T-cell (primary cell): ENCODE measurements around the gene HECTD1. TPM values are rescaled to one million over a fixed set of nuclear protein-coding genes. Genes with fewer than 3 reads are reported as not detected.
"Not testable (repeated sequence)": the region's sequence is repeated elsewhere in the genome, so short reads cannot be mapped to it uniquely, and the experiment has no call there.

Source experiments
- ATAC-seq, 4 experiments: fragments of 200-7000 bp in 3 of 4; fragments of 150-1000 bp in 1 of 4; cut with Tn5 transposase; replicated peaks in 1 of 4; 1 replicate in 3 of 4; 2 replicates in 1 of 4; pipeline ENCODE4 v1.10.0; 2021; ENCODE audit warnings: moderate library complexity in 3 of 4, mild to moderate bottlenecking in 2 of 4, moderate number of reproducible peaks in 1 of 4
- CTCF ChIA-PET, 2 donors: fragments of 300-600 bp; sonication (Branson Sonifier 250); formaldehyde crosslinking; loops; one replicate each; lab custom pipeline; 2022; ENCODE audit warnings: antibody characterized with exemption in 2 of 2; lab: Charles Lee
- POLR2A ChIA-PET, 2 donors: fragments of 300-600 bp; sonication (Branson Sonifier 250); formaldehyde crosslinking; loops; one replicate each; lab custom pipeline; 2022; ENCODE audit warnings: antibody characterized with exemption in 2 of 2; lab: Charles Lee
- DNase-seq, 35 experiments: peaks; one replicate each; pipeline versions ENCODE4 v3.0.0 to v3.0.0-alpha.2; 2013 to 2023
- H3K27ac ChIP-seq: one replicate; pipeline ENCODE4 v1.5.1; 2013; ENCODE audit warnings: low read length
- H3K27me3 ChIP-seq, 2 experiments: replicated peaks in 1 of 2; 1 replicate in 1 of 2; 2 replicates in 1 of 2; pipeline versions ENCODE4 v1.6.1 to v1.7.0; 2013; ENCODE audit warnings: low read length in 1 of 2, mixed read lengths in 1 of 2; ENCODE audit not compliant: control insufficient read depth in 2 of 2, insufficient read depth in 2 of 2; ENCODE audit errors: extremely low read depth in 1 of 2
- H3K36me3 ChIP-seq, 2 donors: 1 replicate in 1 of 2; 2 replicates in 1 of 2; pipeline versions ENCODE4 v1.6.1 to v1.7.0; 2013; ENCODE audit warnings: low read length in 1 of 2; ENCODE audit not compliant: control insufficient read depth in 2 of 2, insufficient read depth in 1 of 2; ENCODE audit errors: extremely low read depth in 1 of 2
- H3K4me1 ChIP-seq, 2 experiments: 1 replicate in 1 of 2; 2 replicates in 1 of 2; pipeline versions ENCODE4 v1.6.1 to v1.7.0; 2013; ENCODE audit warnings: low read length in 2 of 2, mixed read lengths in 1 of 2; ENCODE audit not compliant: insufficient read depth in 2 of 2, control insufficient read depth in 1 of 2; ENCODE audit errors: extremely low read depth in 1 of 2
- H3K4me3 ChIP-seq, 2 donors: 1 replicate in 1 of 2; 2 replicates in 1 of 2; pipeline versions ENCODE4 v1.5.1 to v1.7.0; 2013; ENCODE audit warnings: mild to moderate bottlenecking in 2 of 2, low read length in 1 of 2, moderate library complexity in 1 of 2; ENCODE audit not compliant: control insufficient read depth in 1 of 2; ENCODE audit errors: extremely low read depth in 1 of 2
- H3K9me3 ChIP-seq: 2 replicates; pipeline ENCODE4 v1.7.0; 2013
- H3K27ac Mint-ChIP-seq, 2 donors: one replicate each; pipeline ENCODE4 v1.8.0; 2020 to 2021; ENCODE audit warnings: mild to moderate bottlenecking in 2 of 2, mixed read lengths in 2 of 2
- H3K27me3 Mint-ChIP-seq, 2 donors: one replicate each; pipeline ENCODE4 v1.8.0; 2021 to 2022; ENCODE audit warnings: mixed read lengths in 2 of 2
- H3K36me3 Mint-ChIP-seq: one replicate; pipeline ENCODE4 v1.8.0; 2021; ENCODE audit warnings: mixed read lengths
- H3K4me1 Mint-ChIP-seq, 3 donors: one replicate each; pipeline ENCODE4 v1.8.0; 2020 to 2022; ENCODE audit warnings: mixed read lengths in 3 of 3, mild to moderate bottlenecking in 1 of 3
- H3K4me3 Mint-ChIP-seq, 3 donors: one replicate each; pipeline ENCODE4 v1.8.0; 2020 to 2022; ENCODE audit warnings: mild to moderate bottlenecking in 3 of 3, mixed read lengths in 3 of 3, moderate library complexity in 3 of 3
- H3K9me3 Mint-ChIP-seq, 3 donors: one replicate each; pipeline ENCODE4 v1.8.0; 2020 to 2022; ENCODE audit warnings: mixed read lengths in 3 of 3
- WGBS: methylation state at CpG from one replicate; pipeline ENCODE4 v1.1.5; 2013; ENCODE audit warnings: missing lambda C conversion rate; ENCODE audit not compliant: insufficient coverage; 5-methylcytosine and 5-hydroxymethylcytosine counted together
- total RNA-seq, 35 experiments: library from RNA in 6 of 35; stranded (reverse) in 6 of 35; fragments of 120-200 nt in 1 of 35; gene quantifications; one replicate each; pipeline versions ENCODE4 v1.2.1 to v1.2.4 and lab custom pipeline; 2013 to 2026

The HECTD1 gene
- total RNA-seq, 5 donors from 2014 or later (not counting 1 experiment from before 2014, with no cell fraction given) = 118 to 194 (median 132) TPM

- H3K9me3 ChIP-seq = no peaks in the 10 kb centered on the region
- H3K27me3 Mint-ChIP-seq = no peaks in the 10 kb centered on the region
- 97% methylated on average over 5 of the region's 6 CpGs for WGBS
Measured at GRCh38 chr14:31239741-31240140, 32.1 kb upstream of the HECTD1 start.

GRCh38 chr14:31235462-31235861, 27.9 kb upstream of the HECTD1 start:
- Mint-ChIP-seq H3K27me3 (no peaks in the 10 kb centered on the region), H3K4me1 (peaks cover 4 to 8% (median 5%) of the 10 kb centered on the region in 3 donors), H3K27ac (no peak overlapping the region), H3K36me3 (no peaks in the 10 kb centered on the region), H3K9me3 (no peaks in the 10 kb centered on the region), H3K4me3 (no peak overlapping the region)
- H3K4me1 ChIP-seq = no peaks in the 10 kb centered on the region
- no peaks in the 10 kb centered on the region for H3K36me3 ChIP-seq
- no peaks in the 10 kb centered on the region for H3K9me3 ChIP-seq
- no peaks in the 10 kb centered on the region for H3K27me3 ChIP-seq
- H3K4me3 ChIP-seq = no peak overlapping the region
- WGBS = no CpG with 5 or more reads among the region's 3 CpGs
- DNase-seq = no peak
- POLR2A ChIA-PET = no interaction called here
- no peak for ATAC-seq
- no peak overlapping the region for H3K27ac ChIP-seq
- CTCF ChIA-PET = no interaction called here

More at GRCh38 chr14:31239741-31240140, 32.1 kb upstream of the HECTD1 start:
- Histone ChIP-seq H3K4me1 (peaks cover 0 to 4% of the 10 kb centered on the region in 2 experiments), H3K27me3 (no peaks in the 10 kb centered on the region), H3K27ac (no peak overlapping the region), H3K4me3 (no peak overlapping the region), H3K36me3 (no peaks in the 10 kb centered on the region)
- Mint-ChIP-seq H3K4me3 (no peak overlapping the region), H3K4me1 (peaks cover 15 to 19% (median 17%) of the 10 kb centered on the region in 3 donors), H3K27ac (no peak overlapping the region), H3K9me3 (no peaks in the 10 kb centered on the region), H3K36me3 (no peaks in the 10 kb centered on the region)
- DNase-seq (no peak), ATAC-seq (no peak)
- POLR2A ChIA-PET = no interaction called here
- CTCF ChIA-PET = no interaction called here

- CTCF ChIA-PET = no interaction called here
- DNase-seq = no peak
- ATAC-seq = no peak
- no peaks in the 10 kb centered on the region for H3K9me3 ChIP-seq
- H3K9me3 Mint-ChIP-seq = no peaks in the 10 kb centered on the region
- no peaks in the 10 kb centered on the region for H3K36me3 ChIP-seq
- no peak overlapping the region for H3K4me3 Mint-ChIP-seq
- no peak overlapping the region for H3K27ac ChIP-seq
- no peaks in the 10 kb centered on the region for H3K4me1 Mint-ChIP-seq
- WGBS = no CpG with 5 or more reads among the region's 3 CpGs
- no peaks in the 10 kb centered on the region for H3K36me3 Mint-ChIP-seq
- no peak overlapping the region for H3K27ac Mint-ChIP-seq
- no peaks in the 10 kb centered on the region for H3K27me3 ChIP-seq
- H3K4me3 ChIP-seq = no peak overlapping the region
- no peaks in the 10 kb centered on the region for H3K4me1 ChIP-seq
- no peaks in the 10 kb centered on the region for H3K27me3 Mint-ChIP-seq
- POLR2A ChIA-PET = no interaction called here
Measured at GRCh38 chr14:31232081-31232480, 24.5 kb upstream of the HECTD1 start.

DNA sequence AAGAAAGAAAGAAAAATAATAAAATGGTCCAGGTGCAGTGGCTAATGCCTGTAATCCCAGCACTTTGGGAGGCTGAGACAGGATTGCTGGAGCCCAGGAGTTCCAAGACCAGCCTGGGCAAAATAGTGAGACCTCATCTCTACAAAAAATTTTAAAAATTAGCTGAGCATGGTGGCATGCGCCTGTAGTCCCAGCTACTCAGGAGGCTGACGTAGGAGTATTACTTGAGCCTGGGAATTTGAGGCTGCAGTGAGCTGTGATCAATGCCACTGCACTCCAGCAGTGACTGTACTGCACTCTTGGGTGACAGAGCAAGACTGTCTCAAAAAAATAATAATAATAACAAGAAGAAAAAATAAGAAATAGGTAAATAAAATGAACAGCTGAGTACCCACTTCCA, 23.7 kb upstream of the HECTD1 start:
- not testable (repeated sequence) for H3K27me3 Mint-ChIP-seq, H3K9me3 ChIP-seq, H3K27ac ChIP-seq, H3K27ac Mint-ChIP-seq, H3K36me3 ChIP-seq, H3K9me3 Mint-ChIP-seq, H3K4me1 ChIP-seq, ATAC-seq, H3K4me3 ChIP-seq, H3K36me3 Mint-ChIP-seq, DNase-seq, H3K4me1 Mint-ChIP-seq, H3K27me3 ChIP-seq, H3K4me3 Mint-ChIP-seq
- WGBS = no CpG with 5 or more reads among the region's 2 CpGs
- ChIA-PET POLR2A (interaction anchor here in 1 of 2 donors (0.6 kb wide), 1 partner anchor 22 kb away, joined by 11 read pairs; no protein-coding TSS in a partner anchor), CTCF (interaction anchor here (0.7 to 0.8 kb wide), 2 partner anchors 560 to 946 kb away, joined by 5 to 7 read pairs; no protein-coding TSS in a partner anchor)

DNA sequence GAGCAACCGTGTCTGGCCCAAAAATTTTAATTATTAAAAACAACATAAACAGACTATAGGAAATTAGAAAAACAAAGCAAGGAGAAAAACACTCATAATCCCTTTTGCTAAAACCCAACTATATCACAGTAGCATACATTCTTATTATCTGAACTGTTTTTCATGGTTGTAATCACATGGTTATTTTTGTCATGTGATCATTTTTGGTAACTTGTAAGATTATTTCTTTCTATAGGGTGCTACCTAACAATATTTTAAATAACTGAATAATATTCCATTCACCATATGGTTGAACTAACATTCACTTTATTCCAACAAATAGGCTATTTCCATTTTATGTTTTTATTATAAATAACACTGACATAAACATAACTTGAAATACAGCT, 23.0 kb upstream of the HECTD1 start:
- ChIA-PET CTCF (interaction anchor here in 1 of 2 donors (0.8 kb wide), 1 partner anchor 946 kb away, joined by 7 read pairs; no protein-coding TSS in a partner anchor), POLR2A (interaction anchor here in 1 of 2 donors (0.6 kb wide), 1 partner anchor 23 kb away, joined by 11 read pairs; no protein-coding TSS in a partner anchor)
- Mint-ChIP-seq H3K27ac (no peak overlapping the region), H3K27me3 (peaks cover 0 to 1% of the 10 kb centered on the region in 2 donors), H3K4me1 (no peaks in the 10 kb centered on the region), H3K4me3 (no peak overlapping the region), H3K9me3 (no peaks in the 10 kb centered on the region), H3K36me3 (no peaks in the 10 kb centered on the region)
- no peaks in the 10 kb centered on the region for H3K9me3 ChIP-seq
- H3K4me1 ChIP-seq = no peaks in the 10 kb centered on the region
- H3K27ac ChIP-seq = no peak overlapping the region
- peaks cover 0 to 3% of the 10 kb centered on the region in 2 experiments for H3K27me3 ChIP-seq
- ATAC-seq = no peak
- no peaks in the 10 kb centered on the region for H3K36me3 ChIP-seq
- no peak for DNase-seq
- no CpG with 5 or more reads among the region's 1 CpG for WGBS
- H3K4me3 ChIP-seq = no peak overlapping the region

DNA sequence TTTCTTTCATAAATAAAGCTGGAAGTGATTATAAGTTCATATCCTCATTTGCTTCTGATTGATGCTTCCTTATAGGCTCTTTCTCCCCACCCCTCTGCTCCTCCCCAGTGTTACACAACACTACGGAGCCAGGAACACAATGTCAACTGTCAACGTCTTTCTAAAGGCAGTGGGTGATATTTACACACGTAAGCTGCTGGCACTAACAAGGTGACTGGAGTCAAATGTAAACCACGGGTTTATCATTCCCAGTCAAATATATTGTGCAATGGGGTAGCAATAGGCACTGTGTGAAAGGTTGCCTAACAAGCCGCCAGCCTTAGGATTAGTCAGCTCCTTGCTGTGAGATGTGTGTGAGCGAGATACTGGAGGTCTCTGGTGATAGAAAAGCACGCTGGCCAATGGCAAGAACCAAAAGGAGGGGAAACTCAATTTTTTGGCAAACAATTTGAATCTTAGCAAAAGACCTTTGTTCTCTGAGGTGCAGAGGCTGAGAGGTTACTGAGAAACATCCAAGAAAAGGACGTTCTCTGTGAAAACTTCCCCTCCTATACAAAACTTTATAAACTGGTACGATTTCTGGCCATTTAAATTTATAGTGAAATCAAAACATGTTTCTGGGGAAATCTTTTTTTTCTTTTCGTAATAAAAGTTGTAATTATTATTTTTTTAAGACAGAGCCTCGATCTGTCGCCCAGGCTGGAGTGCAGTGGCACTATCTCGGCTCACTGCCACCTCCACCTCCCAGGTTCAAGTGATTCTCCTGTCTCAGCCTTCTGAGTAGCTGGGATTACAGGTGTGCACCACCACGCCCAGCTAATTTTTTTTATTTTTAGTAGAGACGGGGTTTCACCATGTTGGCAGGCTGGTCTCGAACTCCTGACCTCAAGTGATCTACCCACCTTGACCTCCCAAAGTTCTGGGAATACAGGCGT, 22.3 kb upstream of the HECTD1 start:
- Histone ChIP-seq H3K36me3 (no peaks in the 10 kb centered on the region), H3K27ac (no peak overlapping the region), H3K9me3 (no peaks in the 10 kb centered on the region), H3K27me3 (peaks cover 0 to 3% of the 10 kb centered on the region in 2 experiments), H3K4me3 (no peak overlapping the region), H3K4me1 (no peaks in the 10 kb centered on the region)
- peak in 1 of 35 experiments; percentile 11 for DNase-seq
- CTCF ChIA-PET = interaction anchor here in 1 of 2 donors (0.8 to 1.4 kb wide), 3 partner anchors 13 to 947 kb away, joined by 3 to 7 read pairs (median 3); partner anchors contain the start of gene HECTD1
- Mint-ChIP-seq H3K27me3 (peaks cover 0 to 1% of the 10 kb centered on the region in 2 donors), H3K27ac (no peak overlapping the region), H3K36me3 (no peaks in the 10 kb centered on the region), H3K4me3 (no peak overlapping the region), H3K9me3 (no peaks in the 10 kb centered on the region), H3K4me1 (no peaks in the 10 kb centered on the region)
- POLR2A ChIA-PET = interaction anchor here (0.5 to 0.6 kb wide), 2 partner anchors 29 to 319 kb away, joined by 3 read pairs; no protein-coding TSS in a partner anchor
- WGBS = 53% methylated on average over 3 of the region's 17 CpGs
- no peak for ATAC-seq
